NT2/D1 (cell line): Measurements from ENCODE around the gene FBLN2.
A peak's percentile ranks its signal among the peaks of the same experiment; 100 is the strongest.

Source experiments
- DNase-seq: peaks from one replicate; pipeline ENCODE4 v3.0.0-alpha.2; 2011; ENCODE audit warnings: low read depth, low spot score
- H3K27me3 ChIP-seq: 2 replicates; pipeline ENCODE4 v1.6.0; 2011; ENCODE audit warnings: mild to moderate bottlenecking; ENCODE audit not compliant: insufficient read length, insufficient read depth
- H3K36me3 ChIP-seq: 2 replicates; pipeline ENCODE4 v1.6.1; 2011; ENCODE audit warnings: mild to moderate bottlenecking, low read length, mixed read lengths; ENCODE audit not compliant: insufficient read depth, insufficient read length
- H3K4me1 ChIP-seq: 2 replicates; pipeline ENCODE4 v1.5.1; 2011; ENCODE audit not compliant: insufficient read depth, insufficient read length
- H3K4me3 ChIP-seq: 2 replicates; pipeline ENCODE4 v1.5.1; 2011; ENCODE audit warnings: low read depth; ENCODE audit not compliant: insufficient read length
- H3K9ac ChIP-seq: 2 replicates; pipeline ENCODE4 v1.6.0; 2011; ENCODE audit warnings: low read depth; ENCODE audit not compliant: insufficient read length
- H3K9me3 ChIP-seq: 2 replicates; pipeline ENCODE4 v1.5.1; 2011; ENCODE audit warnings: mild to moderate bottlenecking, low read length; ENCODE audit not compliant: insufficient read depth
- SUZ12 ChIP-seq: IDR thresholded peaks from 2 replicates; pipeline ENCODE4 v1.6.1; 2011; ENCODE audit not compliant: insufficient read length, insufficient read depth; ENCODE audit errors: extremely low read depth
- YY1 ChIP-seq: IDR thresholded peaks from 2 replicates; pipeline ENCODE4 v1.6.1; 2011; ENCODE audit not compliant: insufficient read length, insufficient read depth
- ZNF274 ChIP-seq: IDR thresholded peaks from 2 replicates; pipeline ENCODE4 v1.6.1; 2011; ENCODE audit warnings: mild to moderate bottlenecking, low read depth, low read length

Gene FBLN2

GRCh38 chr3:13656584-13657301, 107.8 kb downstream of the FBLN2 start:
- no peak for DNase-seq
- H3K36me3 ChIP-seq: no peaks in the 10 kb centered on the region
- H3K27me3 ChIP-seq: peaks cover 57% of the 10 kb centered on the region
- H3K9me3 ChIP-seq: no peaks in the 10 kb centered on the region; the same call in 1 of the 2 replicates
- peaks cover 22% of the 10 kb centered on the region for H3K4me1 ChIP-seq
- no peak overlapping the region for H3K4me3 ChIP-seq
- TF ChIP-seq SUZ12: no peak
- no peak for TF ChIP-seq ZNF274
- no peak overlapping the region for H3K9ac ChIP-seq

GRCh38 chr3:13657660-13658435, 108.9 kb downstream of the FBLN2 start:
- TF ChIP-seq YY1 (no peak), ZNF274 (no peak), SUZ12 (no peak)
- H3K36me3 ChIP-seq: no peaks in the 10 kb centered on the region
- no peak overlapping the region for H3K4me3 ChIP-seq
- H3K27me3 ChIP-seq: peaks cover 51% of the 10 kb centered on the region
- H3K9ac ChIP-seq: peak overlapping the region; percentile 51
- no peak for DNase-seq
- peaks cover 17% of the 10 kb centered on the region for H3K4me1 ChIP-seq
- no peaks in the 10 kb centered on the region; the same call in 1 of the 2 replicates for H3K9me3 ChIP-seq

DNA sequence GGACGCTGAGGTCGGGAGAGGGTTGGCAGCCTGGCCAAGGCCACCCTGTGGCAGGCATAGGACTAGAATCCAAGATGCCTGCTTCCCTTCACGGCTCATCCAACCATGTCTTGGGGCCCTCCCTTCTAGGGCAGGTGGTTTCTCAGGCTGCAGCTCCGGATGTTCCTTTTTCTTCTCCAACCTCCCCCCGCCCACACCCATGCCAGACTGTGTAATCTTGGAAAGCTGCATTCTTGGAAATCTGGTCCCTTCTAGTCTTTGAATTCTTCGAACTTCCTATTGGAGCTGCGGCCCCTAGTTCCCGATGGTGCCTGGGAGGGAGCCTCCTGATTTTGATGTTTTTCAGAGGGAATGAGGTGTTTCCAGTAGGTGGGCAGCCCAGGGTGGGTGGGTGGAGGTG, 109.8 kb downstream of the FBLN2 start:
- no peak overlapping the region for H3K9ac ChIP-seq
- DNase-seq: no peak

DNA sequence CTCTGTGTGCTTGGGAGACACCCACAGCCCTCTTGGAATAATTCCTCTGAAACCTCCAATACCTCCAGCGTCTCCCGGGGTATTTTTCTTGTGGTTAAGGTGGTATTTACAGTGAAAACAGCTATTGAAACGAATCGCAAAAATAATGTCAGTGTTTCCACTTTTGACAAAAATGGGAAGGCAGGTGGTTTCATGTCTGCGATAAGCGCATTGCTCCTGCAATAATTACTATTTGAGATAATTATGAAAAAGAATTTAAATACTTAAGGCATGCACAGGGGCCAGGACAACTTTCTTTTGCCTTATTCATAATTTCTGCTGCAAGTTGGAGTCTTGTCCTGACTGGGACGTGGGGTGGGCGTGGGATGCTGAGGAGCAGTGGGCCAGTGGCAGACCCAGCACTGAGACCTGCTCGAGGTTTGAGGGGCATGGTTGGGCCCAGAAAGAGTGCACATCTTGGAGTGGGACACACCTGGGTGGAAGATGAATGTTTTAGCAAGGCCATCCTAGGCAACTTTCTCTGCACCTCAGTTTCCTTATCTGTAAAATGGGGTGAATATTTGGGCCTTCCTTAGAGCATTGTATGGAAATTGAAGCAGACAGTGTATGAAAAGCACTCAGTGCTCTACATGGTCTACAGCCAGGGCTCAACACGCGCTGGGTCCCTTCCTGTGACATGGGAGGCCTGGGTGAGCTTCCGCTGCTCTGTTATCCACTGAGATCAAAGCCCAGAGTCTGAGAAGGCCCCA, 110.5 kb downstream of the FBLN2 start:
- DNase-seq: no peak
- H3K27me3 ChIP-seq: peaks cover 39% of the 10 kb centered on the region
- H3K9ac ChIP-seq: no peak overlapping the region
- H3K36me3 ChIP-seq: no peaks in the 10 kb centered on the region
- no peak for TF ChIP-seq ZNF274
- peaks cover 13% of the 10 kb centered on the region for H3K4me1 ChIP-seq
- H3K9me3 ChIP-seq: no peaks in the 10 kb centered on the region; the same call in 1 of the 2 replicates
- H3K4me3 ChIP-seq: no peak overlapping the region

More for the DNA sequence above, 109.8 kb downstream of the FBLN2 start:
- TF ChIP-seq YY1: no peak
- no peak for TF ChIP-seq SUZ12
- TF ChIP-seq ZNF274: no peak
- Histone ChIP-seq H3K4me1 (peaks cover 17% of the 10 kb centered on the region), H3K27me3 (peaks cover 46% of the 10 kb centered on the region), H3K4me3 (no peak overlapping the region), H3K9me3 (no peaks in the 10 kb centered on the region; the same call in 1 of the 2 replicates), H3K36me3 (no peaks in the 10 kb centered on the region)

GRCh38 chr3:13660042-13660874, 111.3 kb downstream of the FBLN2 start:
- Histone ChIP-seq H3K9me3 (no peaks in the 10 kb centered on the region; the same call in 1 of the 2 replicates), H3K27me3 (peaks cover 31% of the 10 kb centered on the region), H3K9ac (no peak overlapping the region), H3K4me3 (no peak overlapping the region), H3K4me1 (peaks cover 10% of the 10 kb centered on the region), H3K36me3 (no peaks in the 10 kb centered on the region)
- TF ChIP-seq ZNF274 (no peak), YY1 (no peak), SUZ12 (no peak)
- no peak for DNase-seq

DNA sequence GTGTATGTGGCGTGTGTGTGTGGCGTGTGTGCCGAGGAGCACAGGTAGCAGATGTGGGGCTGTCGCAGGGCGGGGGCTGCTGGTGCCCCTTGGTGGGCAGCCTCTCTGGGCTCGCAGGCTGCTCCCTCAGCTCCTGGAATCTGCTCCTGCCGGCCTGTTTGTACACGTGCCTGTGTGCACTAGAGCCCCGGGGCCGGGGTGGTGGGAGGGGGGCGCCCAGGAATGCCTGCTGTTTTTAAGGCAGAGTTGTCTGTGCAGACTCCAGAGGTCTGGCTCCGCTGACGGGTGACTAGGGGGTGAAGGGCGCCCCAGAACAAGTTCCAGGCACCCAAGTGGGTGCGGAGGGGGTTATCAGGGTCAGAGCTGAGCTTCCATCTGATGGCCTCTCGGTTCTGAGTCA, 112.2 kb downstream of the FBLN2 start:
- no peak for TF ChIP-seq ZNF274
- no peak for TF ChIP-seq SUZ12
- no peak for TF ChIP-seq YY1
- H3K4me1 ChIP-seq: peaks cover 6% of the 10 kb centered on the region
- H3K36me3 ChIP-seq: no peaks in the 10 kb centered on the region
- H3K4me3 ChIP-seq: no peak overlapping the region
- no peak for DNase-seq
- H3K27me3 ChIP-seq: peaks cover 23% of the 10 kb centered on the region
- no peak overlapping the region for H3K9ac ChIP-seq
- H3K9me3 ChIP-seq: no peaks in the 10 kb centered on the region; the same call in 1 of the 2 replicates
